HG03521 (cell line): ENCODE results near the gene CFLAR.
"Not testable (repeated sequence)": the region's sequence is repeated elsewhere in the genome, so short reads cannot be mapped to it uniquely, and the experiment has no call there.

Source experiments
- ATAC-seq: cut with Tn5 transposase; IDR thresholded peaks from one replicate; pipeline ENCODE4 v1.9.1; 2021; ENCODE audit warnings: mild to moderate bottlenecking, moderate library complexity; ENCODE audit not compliant: unreplicated experiment

CFLAR gene

GRCh38 chr2:201174687-201175086 lies 58.7 kb downstream of the CFLAR start:
- no peak for ATAC-seq

GRCh38 chr2:201176081-201176481 lies 60.1 kb downstream of the CFLAR start:
- no peak for ATAC-seq

- no peak for ATAC-seq
Observed at GRCh38 chr2:201180010-201180409, 64.0 kb downstream of the CFLAR start.

GRCh38 chr2:201182650-201183364 lies 66.8 kb downstream of the CFLAR start, which contains the start of gene CASP10:
Gene CASP10 (plus strand): TSS chr2:201183141. CDS start chr2:201185778, 2,637 bp downstream.
- ATAC-seq = peak; percentile 75

GRCh38 chr2:201183365-201183727 lies 67.4 kb downstream of the CFLAR start:
- ATAC-seq = no peak

- not testable (repeated sequence) for ATAC-seq
Observed at GRCh38 chr2:201183835-201184234, 67.9 kb downstream of the CFLAR start.

GRCh38 chr2:201184248-201184647 lies 68.3 kb downstream of the CFLAR start:
- ATAC-seq = not testable (repeated sequence)

- no peak for ATAC-seq
Observed at GRCh38 chr2:201185863-201186262, 69.9 kb downstream of the CFLAR start.

- no peak for ATAC-seq
Observed at GRCh38 chr2:201186982-201187381, 71.0 kb downstream of the CFLAR start.

GRCh38 chr2:201188449-201188848 lies 72.5 kb downstream of the CFLAR start:
- no peak for ATAC-seq

- no peak for ATAC-seq
Observed at GRCh38 chr2:201191132-201191875, 75.3 kb downstream of the CFLAR start.

- ATAC-seq = peak; percentile 93
Observed at GRCh38 chr2:201194097-201194496, 78.1 kb downstream of the CFLAR start.

- no peak for ATAC-seq
Observed at GRCh38 chr2:201195331-201195730, 79.4 kb downstream of the CFLAR start.

GRCh38 chr2:201196003-201196402 lies 80.0 kb downstream of the CFLAR start:
- no peak for ATAC-seq

GRCh38 chr2:201196803-201197202 lies 80.8 kb downstream of the CFLAR start:
- no peak for ATAC-seq

- ATAC-seq = no peak
Observed at GRCh38 chr2:201197781-201198180, 81.8 kb downstream of the CFLAR start.

GRCh38 chr2:201199847-201200246 lies 83.9 kb downstream of the CFLAR start:
- ATAC-seq = no peak

GRCh38 chr2:201200345-201200744 lies 84.4 kb downstream of the CFLAR start:
- no peak for ATAC-seq

- no peak for ATAC-seq
Observed at GRCh38 chr2:201201371-201201770, 85.4 kb downstream of the CFLAR start.

- no peak for ATAC-seq
Observed at GRCh38 chr2:201203916-201204654, 88.1 kb downstream of the CFLAR start.

- no peak for ATAC-seq
Observed at GRCh38 chr2:201204655-201205514, 88.9 kb downstream of the CFLAR start.
